Lower leg skin (tissue), 3 donors: ENCODE results near the gene GALNT7.

ENCODE experiments used
- CTCF ChIP-seq, 3 donors: fragments of 450-650 bp; IDR thresholded peaks; one replicate each; pipeline ENCODE4 v1.5.1; 2016; ENCODE audit warnings: antibody characterized with exemption in 3 of 3, mild to moderate bottlenecking in 3 of 3, moderate library complexity in 2 of 3
- POLR2A ChIP-seq, 2 donors: fragments of 450-650 bp; IDR thresholded peaks; one replicate each; pipeline ENCODE4 v1.6.1; 2016 to 2017; ENCODE audit warnings: antibody characterized with exemption in 2 of 2, mild to moderate bottlenecking in 1 of 2, moderate library complexity in 1 of 2

- TF ChIP-seq CTCF (IDR thresholded peaks at IDR 0.05): no peak
- TF ChIP-seq POLR2A (IDR thresholded peaks at IDR 0.05): no peak
These were observed 164.5 kb downstream of the GALNT7 start for GRCh38 chr4:173332963-173333657.
